NB4 (cell line): Measurements from ENCODE around the gene PAQR6.

ENCODE experiments used
- DNase-seq: peaks from one replicate; pipeline ENCODE4 v3.0.0; 2010; ENCODE audit warnings: low read depth
- H3K4me3 ChIP-seq: one replicate; pipeline ENCODE4 v1.5.1; 2011; ENCODE audit warnings: mild to moderate bottlenecking, low read depth, low read length, moderate library complexity
- CTCF ChIP-seq: IDR thresholded peaks from one replicate; pipeline ENCODE4 v1.5.1; 2012; ENCODE audit warnings: low read depth, low read length
- MAX ChIP-seq: IDR thresholded peaks from 2 replicates; pipeline ENCODE4 v1.6.1; 2011; ENCODE audit warnings: low read depth, low read length
- MYC ChIP-seq: IDR thresholded peaks from 2 replicates; pipeline ENCODE4 v1.6.1; 2011; ENCODE audit warnings: low read depth, low read length
- POLR2A ChIP-seq: IDR thresholded peaks from 2 replicates; pipeline ENCODE4 v1.6.1; 2011; ENCODE audit warnings: mild to moderate bottlenecking; ENCODE audit not compliant: insufficient read length; ENCODE audit errors: extremely low read depth

Gene PAQR6

GRCh38 chr1:156247460-156248322, at the start of gene PAQR6:
Gene PAQR6 (minus strand): TSS chr1:156248056. CDS start chr1:156246731, 1,325 bp downstream.
- DNase-seq, result no peak
- no peak within 1 kb of the TSS for H3K4me3 ChIP-seq
- TF ChIP-seq POLR2A (no peak), CTCF (no peak), MAX (no peak), MYC (no peak)

- DNase-seq, result no peak
- TF ChIP-seq CTCF (no peak), POLR2A (no peak), MYC (no peak), MAX (no peak)
- no peak within 1 kb of the TSS for H3K4me3 ChIP-seq
Observed at GRCh38 chr1:156295391-156295947, 47.6 kb upstream of the PAQR6 start, which contains the start of gene GLMP. Gene GLMP (minus strand): TSS chr1:156295679. CDS start chr1:156295645, 34 bp downstream.

- no peak overlapping the region for H3K4me3 ChIP-seq
- no peak for DNase-seq
- TF ChIP-seq MAX, result no peak
- TF ChIP-seq POLR2A, result no peak
- TF ChIP-seq CTCF, result no peak
- no peak for TF ChIP-seq MYC
Observed at GRCh38 chr1:156293895-156294294, 46.0 kb upstream of the PAQR6 start.

- TF ChIP-seq POLR2A (no peak), CTCF (no peak), MAX (no peak), MYC (no peak)
- H3K4me3 ChIP-seq, result no peak overlapping the region
- DNase-seq, result no peak
Observed at GRCh38 chr1:156293098-156293434, 45.2 kb upstream of the PAQR6 start.

GRCh38 chr1:156291226-156292061, 43.6 kb upstream of the PAQR6 start:
- no peak for TF ChIP-seq CTCF
- TF ChIP-seq MAX, result no peak
- no peak for TF ChIP-seq MYC
- no peak for TF ChIP-seq POLR2A
- no peak for DNase-seq
- no peak overlapping the region for H3K4me3 ChIP-seq
